ENCODE data around the gene GDPD2.
A peak's percentile ranks its signal among the peaks of the same experiment; 100 is the strongest.

GDPD2 gene

DNA sequence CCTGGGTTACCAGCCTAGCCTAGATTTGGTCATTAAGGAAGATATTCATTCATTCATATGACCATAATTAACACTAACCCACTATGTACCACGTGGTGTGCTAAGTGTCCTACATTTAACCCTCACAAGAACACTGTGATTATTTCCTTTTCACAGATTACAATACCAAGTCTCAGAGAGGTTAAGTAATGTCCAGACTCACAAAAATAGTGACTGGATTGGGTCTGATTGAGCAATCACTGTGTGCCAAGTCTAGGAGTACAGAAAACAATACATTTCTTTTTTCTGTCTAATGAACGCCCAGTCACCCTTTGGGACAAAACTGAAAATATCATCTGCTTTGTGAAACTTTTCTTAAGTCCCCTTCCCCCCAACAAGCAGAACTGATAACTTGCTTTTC is 13.9 kb downstream of the GDPD2 start:
- WGBS, 2 experiments: 73 to 78% methylated on average over 2 of the region's 2 CpGs
- peaks cover 12% of the 10 kb centered on the region for H3K4me1 ChIP-seq (ENCODE audit: control insufficient read depth, insufficient read depth, low read length)
- H3K27ac ChIP-seq (ENCODE audit: insufficient read depth, low read depth, low read length, poor library complexity, severe bottlenecking): no peak overlapping the region
- no peaks in the 10 kb centered on the region for H3K27me3 ChIP-seq (ENCODE audit: control insufficient read depth, insufficient read depth, low read length, poor library complexity, severe bottlenecking)
- H3K4me3 ChIP-seq (ENCODE audit: insufficient read depth, low read depth, low read length): no peak overlapping the region
- no peaks in the 10 kb centered on the region for H3K9me3 ChIP-seq (ENCODE audit: control insufficient read depth, low read length)
- no peaks in the 10 kb centered on the region for H3K36me3 ChIP-seq (ENCODE audit: control insufficient read depth, insufficient read depth, low read length)

DNA sequence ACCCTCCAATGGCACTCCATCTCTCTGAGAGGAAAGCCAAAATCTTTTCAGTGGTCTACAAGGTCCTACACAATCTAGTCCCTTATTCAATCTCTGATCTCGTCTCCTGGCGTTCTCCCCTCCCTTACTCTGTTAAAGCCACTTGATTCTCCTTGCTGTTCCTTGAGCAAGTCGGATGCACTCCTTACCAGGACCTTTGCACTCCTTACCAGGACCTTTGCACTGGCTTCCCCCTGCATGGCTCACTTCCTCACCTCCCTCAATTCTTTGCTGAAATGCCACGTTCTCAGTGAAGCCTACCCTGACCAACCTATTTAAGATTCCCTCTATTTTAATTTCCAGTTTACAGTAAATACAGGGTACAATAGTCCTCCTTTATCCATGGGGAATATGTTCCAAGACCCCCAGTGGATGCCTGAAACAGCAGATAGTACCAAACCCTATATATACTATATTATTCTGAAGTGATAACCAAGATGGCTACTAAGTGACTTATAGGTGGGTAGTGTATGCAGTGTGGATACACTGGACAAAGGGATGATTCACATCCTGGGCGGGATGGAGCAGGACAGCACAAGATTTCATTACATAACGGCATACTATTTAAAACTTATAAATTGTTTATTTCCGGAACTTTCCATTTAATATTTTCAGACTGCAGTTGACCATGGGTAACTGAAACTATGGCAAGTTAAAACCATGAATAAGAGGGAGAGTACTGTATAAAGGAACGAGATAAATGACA is 15.0 kb downstream of the GDPD2 start:
- H3K9me3 ChIP-seq (ENCODE audit: control insufficient read depth, low read length): no peaks in the 10 kb centered on the region
- H3K27ac ChIP-seq (ENCODE audit: insufficient read depth, low read depth, low read length, poor library complexity, severe bottlenecking): no peak overlapping the region
- H3K27me3 ChIP-seq (ENCODE audit: control insufficient read depth, insufficient read depth, low read length, poor library complexity, severe bottlenecking): no peaks in the 10 kb centered on the region
- no peaks in the 10 kb centered on the region for H3K36me3 ChIP-seq (ENCODE audit: control insufficient read depth, insufficient read depth, low read length)
- peaks cover 12% of the 10 kb centered on the region for H3K4me1 ChIP-seq (ENCODE audit: control insufficient read depth, insufficient read depth, low read length)
- 88 to 91% methylated on average over 5 to 7 of the region's 8 CpGs for WGBS, 2 experiments
- no peak overlapping the region for H3K4me3 ChIP-seq (ENCODE audit: insufficient read depth, low read depth, low read length)

DNA sequence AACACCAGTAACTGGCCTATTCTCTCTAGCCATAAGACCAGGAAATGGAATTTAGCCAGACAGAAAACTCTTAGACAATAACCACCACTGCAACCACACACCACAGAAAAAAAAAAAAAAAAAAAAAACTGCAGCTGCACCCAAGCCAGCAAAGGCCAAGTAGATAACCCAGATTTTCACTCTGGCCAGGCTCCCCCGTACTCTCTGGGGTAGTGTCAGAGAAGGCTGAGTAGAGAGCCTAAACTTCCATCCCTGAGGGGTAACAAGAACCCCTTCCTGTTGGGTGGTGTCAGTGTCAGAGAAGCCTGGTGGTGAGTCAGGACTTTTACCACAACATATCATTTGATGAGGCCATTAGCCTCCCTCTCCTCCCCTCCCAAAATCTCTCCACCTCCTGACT is 15.9 kb downstream of the GDPD2 start:
- H3K9me3 ChIP-seq (ENCODE audit: control insufficient read depth, low read length): no peaks in the 10 kb centered on the region
- peaks cover 1% of the 10 kb centered on the region for H3K27me3 ChIP-seq (ENCODE audit: control insufficient read depth, insufficient read depth, low read length, poor library complexity, severe bottlenecking)
- no peak overlapping the region for H3K27ac ChIP-seq (ENCODE audit: insufficient read depth, low read depth, low read length, poor library complexity, severe bottlenecking)
- no peak overlapping the region for H3K4me3 ChIP-seq (ENCODE audit: insufficient read depth, low read depth, low read length)
- H3K36me3 ChIP-seq (ENCODE audit: control insufficient read depth, insufficient read depth, low read length): no peaks in the 10 kb centered on the region
- peaks cover 12% of the 10 kb centered on the region for H3K4me1 ChIP-seq (ENCODE audit: control insufficient read depth, insufficient read depth, low read length)
- 88 to 100% methylated on average over 1 of the region's 1 CpG for WGBS, 2 experiments

DNA sequence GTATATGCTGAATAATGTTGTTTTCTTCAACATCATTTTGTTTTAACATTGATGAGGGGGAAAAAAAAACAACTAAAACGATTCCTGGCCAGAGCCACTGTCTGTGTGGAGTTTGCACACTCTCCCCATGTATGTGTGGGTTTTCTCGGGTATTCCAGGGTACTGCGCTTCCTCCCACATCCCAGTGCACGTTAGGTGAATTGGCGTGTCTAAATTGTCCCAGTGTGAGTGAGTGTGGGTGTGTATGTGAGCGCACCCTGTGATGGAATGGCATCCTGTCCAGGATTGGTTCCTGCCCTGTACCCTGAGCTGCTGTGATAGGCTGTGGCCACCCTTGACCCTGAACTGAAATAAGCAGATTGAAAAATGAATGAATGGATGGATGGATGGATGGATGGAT is 19.1 kb downstream of the GDPD2 start:
- WGBS, 2 experiments: 73 to 84% methylated on average over 6 of the region's 6 CpGs

DNA sequence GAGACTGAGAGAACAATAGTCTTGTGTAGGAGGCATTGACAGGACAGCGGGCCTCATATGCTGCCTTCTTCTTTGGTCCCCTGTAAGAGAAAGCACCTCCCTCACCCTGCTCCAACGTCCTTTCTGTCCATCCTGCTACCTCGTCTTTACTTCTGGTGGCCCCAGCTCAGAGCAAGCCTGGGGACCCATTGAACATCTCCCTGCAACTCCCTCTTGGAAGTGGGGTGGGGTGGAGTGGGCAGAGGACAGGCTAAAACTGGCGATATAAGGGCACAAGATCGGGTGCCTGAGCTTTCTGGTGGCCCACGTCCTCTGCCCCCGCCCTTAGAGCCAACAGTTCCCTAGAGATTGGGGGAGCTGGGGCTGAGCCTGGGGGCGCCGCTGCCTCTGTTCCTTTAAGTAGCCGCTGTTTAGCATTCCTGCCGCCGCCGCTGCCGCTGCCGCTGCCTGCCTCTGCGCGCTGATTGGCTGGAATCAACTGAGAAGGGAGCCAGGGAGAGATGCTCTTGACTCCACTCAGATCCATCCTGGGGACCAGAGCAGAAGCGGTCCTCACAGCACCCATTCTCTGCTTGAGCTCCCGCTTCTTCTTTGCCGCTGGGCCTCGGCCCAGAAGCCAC is 21.3 kb downstream of the GDPD2 start, which contains the start of gene DLG3:
Gene DLG3, plus strand, starts transcription at position 510 of the 620 bp plus-strand sequence. CDS start 367 bp downstream, outside the sequence.
- 6 to 7% methylated on average over 21 of the region's 21 CpGs for WGBS, 2 experiments
- Histone ChIP-seq H3K4me3 (ENCODE audit: insufficient read depth, low read depth, low read length) (peak within 1 kb of the TSS; percentile 18), H3K4me1 (ENCODE audit: control insufficient read depth, insufficient read depth, low read length) (no peaks in the 10 kb centered on the region), H3K9me3 (ENCODE audit: control insufficient read depth, low read length) (no peaks in the 10 kb centered on the region), H3K36me3 (ENCODE audit: control insufficient read depth, insufficient read depth, low read length) (no peaks in the 10 kb centered on the region), H3K27me3 (ENCODE audit: control insufficient read depth, insufficient read depth, low read length, poor library complexity, severe bottlenecking) (peaks cover 21% of the 10 kb centered on the region), H3K27ac (ENCODE audit: insufficient read depth, low read depth, low read length, poor library complexity, severe bottlenecking) (no peak within 1 kb of the TSS)

More for the DNA sequence above, 19.1 kb downstream of the GDPD2 start:
- peaks cover 21% of the 10 kb centered on the region for H3K27me3 ChIP-seq (ENCODE audit: control insufficient read depth, insufficient read depth, low read length, poor library complexity, severe bottlenecking)
- no peaks in the 10 kb centered on the region for H3K4me1 ChIP-seq (ENCODE audit: control insufficient read depth, insufficient read depth, low read length)
- no peaks in the 10 kb centered on the region for H3K9me3 ChIP-seq (ENCODE audit: control insufficient read depth, low read length)
- H3K27ac ChIP-seq (ENCODE audit: insufficient read depth, low read depth, low read length, poor library complexity, severe bottlenecking): no peak overlapping the region
- no peak overlapping the region for H3K4me3 ChIP-seq (ENCODE audit: insufficient read depth, low read depth, low read length)
- H3K36me3 ChIP-seq (ENCODE audit: control insufficient read depth, insufficient read depth, low read length): no peaks in the 10 kb centered on the region

DNA sequence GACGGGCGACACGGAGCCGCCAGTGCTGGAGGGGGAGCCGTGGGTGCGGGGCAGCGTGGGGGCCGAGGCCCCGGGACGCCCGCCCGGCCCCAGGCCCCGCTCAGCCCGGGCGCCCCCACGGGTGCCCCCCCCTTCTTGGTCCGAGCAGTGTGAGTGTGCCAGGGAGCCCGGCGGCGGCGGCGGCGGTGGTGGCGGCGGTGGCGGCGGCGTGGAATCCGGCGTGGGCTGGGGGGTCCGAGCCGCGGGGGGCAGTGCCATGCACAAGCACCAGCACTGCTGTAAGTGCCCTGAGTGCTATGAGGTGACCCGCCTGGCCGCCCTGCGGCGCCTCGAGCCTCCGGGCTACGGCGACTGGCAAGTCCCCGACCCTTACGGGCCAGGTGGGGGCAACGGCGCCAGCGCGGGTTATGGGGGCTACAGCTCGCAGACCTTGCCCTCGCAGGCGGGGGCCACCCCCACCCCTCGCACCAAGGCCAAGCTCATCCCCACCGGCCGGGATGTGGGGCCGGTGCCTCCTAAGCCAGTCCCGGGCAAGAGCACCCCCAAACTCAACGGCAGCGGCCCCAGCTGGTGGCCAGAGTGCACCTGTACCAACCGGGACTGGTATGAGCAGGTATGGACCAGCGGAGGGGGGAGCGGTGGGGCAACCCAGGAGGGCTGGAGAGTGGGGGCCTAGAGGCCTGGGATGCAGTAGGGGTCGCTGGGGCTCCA is 22.0 kb downstream of the GDPD2 start:
- H3K36me3 ChIP-seq (ENCODE audit: control insufficient read depth, insufficient read depth, low read length): no peaks in the 10 kb centered on the region
- no peak overlapping the region for H3K27ac ChIP-seq (ENCODE audit: insufficient read depth, low read depth, low read length, poor library complexity, severe bottlenecking)
- WGBS, 2 experiments: 32 to 34% methylated on average over 54 to 61 of the region's 61 CpGs
- no peaks in the 10 kb centered on the region for H3K9me3 ChIP-seq (ENCODE audit: control insufficient read depth, low read length)
- peaks cover 21% of the 10 kb centered on the region for H3K27me3 ChIP-seq (ENCODE audit: control insufficient read depth, insufficient read depth, low read length, poor library complexity, severe bottlenecking)
- peak overlapping the region; percentile 18 for H3K4me3 ChIP-seq (ENCODE audit: insufficient read depth, low read depth, low read length)
- no peaks in the 10 kb centered on the region for H3K4me1 ChIP-seq (ENCODE audit: control insufficient read depth, insufficient read depth, low read length)

DNA sequence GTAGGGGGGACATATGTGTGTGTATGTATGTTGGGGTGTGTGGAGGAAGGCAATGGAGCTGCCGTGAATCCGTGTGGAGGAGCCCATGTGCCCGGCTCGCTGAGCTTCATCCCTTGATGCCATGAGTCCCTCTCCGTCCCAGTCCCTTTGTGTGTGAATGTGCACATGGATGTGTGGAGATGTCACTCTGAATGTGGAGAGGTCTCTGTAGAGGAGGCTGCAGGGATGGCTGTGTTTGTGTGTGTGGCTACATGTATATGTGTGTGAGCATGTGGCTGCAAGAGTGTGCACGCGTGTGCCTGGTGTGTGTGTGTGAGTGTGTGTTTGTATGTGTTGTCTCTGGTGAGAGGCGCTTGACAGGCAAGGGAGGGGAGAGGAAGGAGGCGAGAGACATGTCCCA is 22.8 kb downstream of the GDPD2 start:
- no peak overlapping the region for H3K27ac ChIP-seq (ENCODE audit: insufficient read depth, low read depth, low read length, poor library complexity, severe bottlenecking)
- no peaks in the 10 kb centered on the region for H3K4me1 ChIP-seq (ENCODE audit: control insufficient read depth, insufficient read depth, low read length)
- 88% methylated on average over 9 of the region's 9 CpGs for whole genome bisulfite sequencing, 2 experiments
- no peak overlapping the region for H3K4me3 ChIP-seq (ENCODE audit: insufficient read depth, low read depth, low read length)
- no peaks in the 10 kb centered on the region for H3K36me3 ChIP-seq (ENCODE audit: control insufficient read depth, insufficient read depth, low read length)
- no peaks in the 10 kb centered on the region for H3K9me3 ChIP-seq (ENCODE audit: control insufficient read depth, low read length)
- peaks cover 21% of the 10 kb centered on the region for H3K27me3 ChIP-seq (ENCODE audit: control insufficient read depth, insufficient read depth, low read length, poor library complexity, severe bottlenecking)

DNA sequence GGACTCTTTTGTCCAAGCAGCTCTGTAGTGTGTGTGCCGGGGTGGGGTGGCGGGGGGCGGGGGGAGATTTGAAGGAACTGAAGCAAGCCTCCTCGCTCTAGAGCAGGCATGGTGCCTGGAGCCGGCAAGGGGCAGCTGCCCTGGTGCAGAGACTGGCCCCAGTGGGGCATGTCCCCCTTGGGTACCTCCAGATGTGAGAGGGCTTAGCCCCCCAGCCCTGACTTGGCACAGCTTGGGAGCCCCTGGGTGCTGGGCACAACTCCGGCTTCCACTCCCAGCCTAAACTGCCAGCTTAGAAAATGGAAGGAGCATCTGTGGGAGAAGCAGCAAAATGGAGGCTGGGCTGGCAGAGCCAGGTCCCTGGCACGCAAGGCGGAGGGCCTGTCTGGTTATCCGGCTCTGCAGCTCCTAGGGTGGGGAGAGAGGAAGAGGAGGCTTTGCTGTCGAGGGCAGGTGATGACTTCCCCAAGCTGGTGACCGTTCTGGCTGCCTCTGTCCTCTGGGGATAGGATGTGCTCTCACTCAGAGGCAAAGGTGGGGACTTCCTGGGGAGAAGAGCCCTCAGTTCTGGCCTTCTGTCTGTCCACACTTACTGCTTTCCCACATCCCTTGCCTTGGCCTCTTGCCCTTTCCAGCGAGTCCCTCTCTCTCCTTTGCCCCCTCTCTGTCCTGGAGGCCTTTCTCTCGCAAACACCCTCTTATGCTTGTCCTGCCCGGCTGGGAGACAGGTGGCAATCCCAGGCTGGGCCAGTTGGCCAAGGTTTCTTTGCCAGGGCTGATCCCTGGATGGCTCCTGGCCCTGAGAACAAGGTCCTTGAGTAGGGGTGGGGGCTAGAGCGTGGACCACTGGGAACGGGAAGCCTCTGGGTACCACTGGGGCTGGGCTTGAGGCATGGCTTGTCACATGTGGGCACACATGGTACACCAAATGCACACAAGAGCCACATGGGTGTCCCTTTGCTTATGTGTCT is 23.6 kb downstream of the GDPD2 start:
- no peak overlapping the region for H3K4me3 ChIP-seq (ENCODE audit: insufficient read depth, low read depth, low read length)
- 85 to 91% methylated on average over 16 of the region's 16 CpGs for WGBS, 2 experiments
- H3K27me3 ChIP-seq (ENCODE audit: control insufficient read depth, insufficient read depth, low read length, poor library complexity, severe bottlenecking): peaks cover 21% of the 10 kb centered on the region
- no peaks in the 10 kb centered on the region for H3K36me3 ChIP-seq (ENCODE audit: control insufficient read depth, insufficient read depth, low read length)
- H3K27ac ChIP-seq (ENCODE audit: insufficient read depth, low read depth, low read length, poor library complexity, severe bottlenecking): no peak overlapping the region
- no peaks in the 10 kb centered on the region for H3K4me1 ChIP-seq (ENCODE audit: control insufficient read depth, insufficient read depth, low read length)
- no peaks in the 10 kb centered on the region for H3K9me3 ChIP-seq (ENCODE audit: control insufficient read depth, low read length)

DNA sequence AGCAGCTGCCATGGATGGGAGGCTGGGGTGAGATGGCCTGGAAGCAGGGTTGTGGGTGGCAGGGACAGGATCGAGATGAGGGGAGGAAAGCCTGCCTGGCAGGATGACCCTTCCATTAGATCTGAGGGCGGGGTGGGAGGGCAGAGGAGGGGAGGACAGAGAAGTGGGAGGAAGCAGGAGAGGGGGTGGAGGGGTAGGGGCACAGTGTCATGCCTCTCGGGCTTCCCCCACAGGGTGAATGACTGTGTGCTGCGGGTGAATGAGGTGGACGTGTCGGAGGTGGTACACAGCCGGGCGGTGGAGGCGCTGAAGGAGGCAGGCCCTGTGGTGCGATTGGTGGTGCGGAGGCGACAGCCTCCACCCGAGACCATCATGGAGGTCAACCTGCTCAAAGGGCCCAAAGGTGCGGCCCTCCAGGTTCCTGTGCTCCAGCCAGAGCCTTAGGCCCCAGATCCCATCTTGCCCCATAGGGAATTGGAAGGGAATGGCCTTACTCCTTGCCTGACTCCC is 26.4 kb downstream of the GDPD2 start:
- 95% methylated on average over 14 of the region's 14 CpGs for WGBS, 2 experiments
- Histone ChIP-seq H3K4me1 (ENCODE audit: control insufficient read depth, insufficient read depth, low read length) (no peaks in the 10 kb centered on the region), H3K4me3 (ENCODE audit: insufficient read depth, low read depth, low read length) (no peak overlapping the region), H3K36me3 (ENCODE audit: control insufficient read depth, insufficient read depth, low read length) (no peaks in the 10 kb centered on the region), H3K9me3 (ENCODE audit: control insufficient read depth, low read length) (no peaks in the 10 kb centered on the region), H3K27me3 (ENCODE audit: control insufficient read depth, insufficient read depth, low read length, poor library complexity, severe bottlenecking) (peaks cover 15% of the 10 kb centered on the region), H3K27ac (ENCODE audit: insufficient read depth, low read depth, low read length, poor library complexity, severe bottlenecking) (no peak overlapping the region)

Measured in ectodermal cell (in vitro differentiated cells).